GM19438 (cell line): ENCODE results near the gene ERG28.

Experiments used
- ATAC-seq: cut with Tn5 transposase; IDR thresholded peaks from one replicate; pipeline ENCODE4 v1.9.1; 2021; ENCODE audit warnings: low read depth; ENCODE audit not compliant: unreplicated experiment

The ERG28 gene

GRCh38 chr14:75660238-75660629 lies 442 bp downstream of the ERG28 start:
- no peak for ATAC-seq

DNA sequence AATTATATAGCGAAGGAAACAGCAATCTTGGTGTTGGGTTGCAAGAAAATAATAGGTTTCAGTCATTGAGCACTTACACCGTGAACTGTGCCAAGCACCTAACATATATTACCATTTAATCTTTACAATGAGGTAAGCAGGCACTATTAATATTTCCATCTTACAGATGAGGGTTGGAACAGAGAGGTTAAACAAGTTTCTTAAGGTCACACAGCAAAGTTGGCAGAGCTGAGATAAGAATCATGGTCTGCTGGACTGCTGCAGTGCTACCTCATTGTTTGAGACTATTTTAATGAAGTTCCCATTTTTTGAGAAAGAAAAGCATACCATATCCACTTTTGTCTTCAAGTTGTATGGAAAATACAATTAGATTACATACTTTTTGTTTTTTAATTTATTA lies 1.7 kb downstream of the ERG28 start:
- no peak for ATAC-seq

- ATAC-seq, result no peak
Measured at GRCh38 chr14:75657331-75657730, 3.3 kb downstream of the ERG28 start.

- no peak for ATAC-seq
Measured at GRCh38 chr14:75655235-75655634, 5.4 kb downstream of the ERG28 start.

DNA sequence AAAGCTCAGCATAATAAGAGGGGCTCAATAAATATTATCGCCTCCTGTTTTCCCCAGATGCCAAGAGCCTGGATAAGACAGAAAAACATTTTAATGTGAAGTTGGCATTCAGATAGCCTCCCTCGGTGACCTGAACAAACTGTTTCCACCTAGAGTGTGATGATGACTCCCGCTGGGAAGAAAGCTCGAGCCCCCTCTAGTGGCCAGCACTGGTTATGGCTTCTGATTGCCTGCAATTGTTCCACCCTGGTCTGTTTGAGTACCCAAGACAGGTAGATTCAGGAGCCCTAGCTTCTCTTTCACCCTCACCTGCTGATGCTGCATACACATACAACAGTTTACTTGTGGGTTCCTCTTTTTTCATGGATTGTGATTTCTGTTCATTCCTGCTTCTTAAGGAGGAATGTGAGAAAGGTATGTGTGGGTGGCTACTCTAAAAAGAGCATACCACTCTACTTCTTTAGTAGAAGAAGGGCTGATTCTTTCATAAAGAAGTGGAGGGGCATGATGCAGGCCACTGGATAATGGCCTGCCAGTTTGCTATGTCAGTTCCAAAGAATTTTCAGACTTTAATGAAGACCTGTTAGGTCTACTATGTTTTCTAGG lies 6.4 kb downstream of the ERG28 start:
- ATAC-seq, result no peak

DNA sequence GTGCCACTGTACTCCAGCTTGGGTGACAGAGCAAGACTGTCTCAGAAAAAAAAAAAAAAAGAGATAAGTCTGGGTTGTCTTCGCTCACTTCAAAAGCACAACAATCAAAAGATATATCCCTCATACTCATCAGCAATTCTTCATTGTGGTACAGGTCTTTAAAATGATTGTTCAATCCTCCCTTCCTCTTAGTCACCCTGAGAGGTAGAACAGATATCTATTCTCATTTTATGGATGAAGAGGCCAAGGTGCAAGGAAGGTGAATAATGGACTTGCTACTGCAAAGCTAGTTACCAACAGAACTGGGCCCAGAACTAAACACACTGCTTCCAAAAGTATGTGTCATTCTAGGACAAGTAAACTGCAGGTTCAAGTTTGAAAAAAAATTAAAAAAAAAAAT lies 7.1 kb downstream of the ERG28 start:
- no peak for ATAC-seq

- no peak for ATAC-seq
Measured at GRCh38 chr14:75650253-75651058, 10.2 kb downstream of the ERG28 start.

- no peak for ATAC-seq
Measured at GRCh38 chr14:75649773-75650172, 10.9 kb downstream of the ERG28 start.

GRCh38 chr14:75649337-75649736 lies 11.3 kb downstream of the ERG28 start:
- no peak for ATAC-seq

DNA sequence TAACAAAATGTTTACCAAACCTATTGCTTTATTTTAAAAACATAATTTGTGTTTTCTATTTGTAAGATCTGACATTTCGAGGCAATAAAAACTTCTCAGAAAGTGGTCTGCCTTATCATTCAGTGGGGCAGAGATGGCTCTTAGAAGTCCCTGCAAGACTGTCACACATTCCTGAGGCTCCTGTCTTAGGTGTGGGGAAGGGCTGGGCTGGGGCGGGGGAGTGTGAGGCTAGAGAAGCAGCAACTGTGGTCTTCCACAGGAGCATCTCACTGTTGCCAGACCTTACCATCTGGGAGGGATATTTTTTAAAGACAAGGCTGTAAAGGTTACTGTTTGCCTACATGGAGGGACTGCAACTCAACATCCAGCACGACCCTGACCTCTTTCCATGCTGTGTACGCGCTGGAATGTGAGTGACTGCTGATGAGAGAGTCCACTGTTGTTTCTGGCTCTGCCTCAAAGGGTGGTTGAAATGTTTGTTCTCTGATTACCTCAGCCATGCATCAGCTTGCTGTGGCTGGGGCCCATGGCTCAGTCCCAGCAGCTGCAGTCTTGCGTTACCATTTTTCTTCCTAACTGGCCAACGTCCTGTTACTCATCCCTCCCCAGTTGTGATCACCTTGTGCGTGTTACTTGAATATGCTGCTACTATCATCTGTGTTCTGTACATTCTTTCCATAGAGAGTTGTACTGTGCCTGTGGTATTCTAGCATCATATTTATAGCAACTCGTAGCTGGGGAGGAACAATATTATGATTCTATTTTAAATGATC lies 12.4 kb downstream of the ERG28 start:
- ATAC-seq, result no peak

GRCh38 chr14:75647640-75648039 lies 13.0 kb downstream of the ERG28 start:
- ATAC-seq, result no peak

- ATAC-seq, result no peak
Measured at GRCh38 chr14:75646762-75647161, 13.9 kb downstream of the ERG28 start.

DNA sequence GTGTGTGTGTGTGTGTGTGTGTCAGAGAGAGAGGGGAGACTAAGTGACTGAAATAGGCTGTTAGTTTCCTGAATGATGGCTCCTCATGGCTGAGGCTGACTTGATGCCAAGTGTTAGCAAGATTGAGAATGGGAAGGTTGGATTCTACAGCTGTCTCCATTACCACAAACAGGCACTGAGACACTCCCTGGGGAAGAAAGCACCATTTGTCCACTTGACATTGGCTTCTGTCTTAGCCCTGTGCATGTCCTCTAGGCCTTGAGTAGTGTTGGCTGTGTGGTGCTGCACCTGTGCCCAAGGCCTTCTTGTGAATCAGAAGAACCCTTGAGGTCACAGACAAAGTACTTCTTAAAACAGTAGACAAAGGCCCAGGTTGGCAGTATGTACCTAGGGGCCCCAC lies 15.6 kb downstream of the ERG28 start:
- ATAC-seq, result no peak

DNA sequence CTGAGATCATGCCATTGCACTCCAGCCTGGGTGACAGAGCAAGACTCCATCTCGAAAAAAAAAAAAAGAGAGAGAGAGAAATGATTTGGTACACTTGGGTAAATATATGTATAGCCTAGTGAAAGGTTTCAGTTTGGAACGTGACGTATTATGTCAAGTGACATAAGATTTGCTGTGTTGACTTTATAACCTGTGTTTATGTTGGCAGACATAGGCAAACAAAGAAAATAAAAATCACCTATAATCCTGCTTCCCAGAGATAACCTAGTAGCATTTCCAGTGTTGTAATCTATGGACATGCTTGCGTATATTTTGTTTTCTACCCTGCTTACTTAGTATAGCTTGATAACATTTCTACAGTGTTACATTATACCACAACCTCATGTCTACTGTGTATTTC lies 16.7 kb downstream of the ERG28 start:
- no peak for ATAC-seq

DNA sequence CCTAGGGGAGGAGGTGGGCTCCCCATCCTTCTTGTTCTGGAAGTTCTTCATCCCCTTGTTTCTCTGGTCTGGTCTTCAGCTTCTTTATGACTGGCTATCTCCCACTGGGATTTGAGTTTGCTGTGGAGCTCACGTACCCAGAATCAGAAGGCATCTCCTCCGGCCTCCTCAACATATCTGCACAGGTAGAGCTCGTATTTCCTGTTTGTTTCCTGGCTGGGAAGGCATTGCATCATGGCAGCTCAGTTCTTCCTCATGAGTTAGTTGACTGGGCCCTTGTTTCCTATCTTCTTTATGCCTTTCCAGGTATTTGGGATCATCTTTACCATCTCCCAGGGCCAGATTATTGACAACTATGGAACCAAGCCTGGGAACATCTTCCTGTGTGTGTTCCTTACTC lies 19.8 kb downstream of the ERG28 start:
- no peak for ATAC-seq

GRCh38 chr14:75636100-75636692 lies 24.5 kb downstream of the ERG28 start:
- no peak for ATAC-seq

DNA sequence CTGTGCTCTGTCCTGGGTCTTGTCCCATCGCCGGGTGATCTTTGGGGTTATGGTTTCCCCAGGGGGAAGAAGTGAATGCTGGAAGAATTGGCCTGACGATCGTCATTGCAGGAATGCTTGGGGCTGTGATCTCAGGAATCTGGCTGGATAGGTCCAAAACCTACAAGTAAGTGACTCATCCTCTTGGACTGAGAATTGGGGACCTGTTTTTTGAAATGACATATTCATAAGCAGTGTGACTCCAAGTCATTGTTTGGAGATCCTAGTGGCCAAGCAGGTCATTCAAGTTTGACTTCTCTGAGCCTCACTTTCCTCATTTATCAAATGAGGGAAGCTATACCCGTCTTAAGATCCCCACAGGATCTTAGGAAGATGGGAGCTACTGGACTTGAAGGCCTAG lies 25.8 kb downstream of the ERG28 start:
- no peak for ATAC-seq

- no peak for ATAC-seq
Measured at GRCh38 chr14:75631453-75631831, 29.2 kb downstream of the ERG28 start.

DNA sequence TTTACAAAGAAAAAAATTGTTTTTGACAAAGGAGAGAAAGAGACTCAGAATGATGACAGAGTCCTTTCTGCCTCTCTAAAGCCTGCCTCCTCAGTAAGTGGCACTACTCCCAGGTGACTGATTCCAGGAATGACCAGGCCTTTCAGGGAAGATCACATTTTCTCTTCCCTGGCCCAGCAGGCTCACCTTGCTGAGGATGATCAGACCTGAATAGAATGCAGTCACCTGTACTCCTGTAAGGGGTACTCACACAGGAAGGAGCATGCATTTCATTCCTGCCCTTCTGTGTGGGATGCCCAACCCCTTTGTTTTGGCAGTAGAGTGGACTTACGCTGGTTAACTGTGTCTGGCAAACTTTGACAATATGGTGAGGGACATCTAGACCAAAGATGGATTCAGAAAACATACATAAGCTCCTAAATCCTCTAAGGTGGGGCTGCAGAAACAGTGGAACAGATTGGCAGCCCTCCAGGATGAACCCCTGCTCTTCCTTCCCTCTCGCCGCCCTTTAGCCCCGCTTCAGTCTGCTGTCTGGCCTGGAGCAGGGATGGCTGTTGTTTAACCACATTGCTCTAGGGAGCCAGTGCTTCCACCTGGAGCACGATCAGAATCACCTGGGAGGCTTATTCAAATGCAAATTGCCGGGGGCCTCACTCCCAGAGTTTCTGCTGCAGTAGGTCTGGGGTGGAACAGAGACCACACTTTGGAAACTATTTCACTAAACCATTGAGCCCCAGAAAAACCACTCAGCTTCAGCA lies 29.8 kb downstream of the ERG28 start:
- no peak for ATAC-seq

DNA sequence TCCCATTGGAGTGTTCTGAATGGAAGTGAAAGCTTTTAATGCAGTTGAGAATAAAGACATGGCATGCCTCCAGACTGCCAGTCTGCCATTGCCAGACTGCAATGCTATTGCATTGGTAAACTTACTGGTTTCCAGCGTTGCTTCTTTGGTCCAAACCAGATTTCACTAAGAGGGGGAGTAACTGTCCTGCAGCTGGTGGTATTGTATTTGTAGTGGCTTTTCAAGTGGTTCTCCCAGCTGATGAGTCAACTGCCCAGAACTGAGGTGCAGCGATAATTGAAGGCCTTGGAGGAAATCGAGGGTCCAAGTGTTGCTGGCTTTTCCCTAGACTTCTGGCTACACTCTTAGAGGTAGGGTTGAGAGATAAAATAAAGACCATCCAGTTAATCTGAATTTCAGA lies 31.9 kb downstream of the ERG28 start:
- no peak for ATAC-seq

- ATAC-seq, result no peak
Measured at GRCh38 chr14:75627406-75627805, 33.3 kb downstream of the ERG28 start.
